CD4-positive, alpha-beta memory T cell (primary cell): ENCODE results near the gene BAZ2A. TPM values are rescaled to one million over a fixed set of nuclear protein-coding genes. Genes with fewer than 3 reads are reported as not detected.
"Not testable (repeated sequence)": the region's sequence is repeated elsewhere in the genome, so short reads cannot be mapped to it uniquely, and the experiment has no call there.

Experiments used
- CTCF ChIA-PET: fragments of 350-600 bp; sonication (Branson Sonifier 250); formaldehyde crosslinking; loops from one replicate; lab custom pipeline; 2021; ENCODE audit warnings: inconsistent platforms; ENCODE audit not compliant: partially characterized antibody; lab: Charles Lee
- POLR2A ChIA-PET: fragments of 350-600 bp; sonication (Branson Sonifier 250); formaldehyde crosslinking; loops from one replicate; lab custom pipeline; 2021; ENCODE audit not compliant: partially characterized antibody; lab: Charles Lee
- DNase-seq, 5 donors: peaks; one replicate each; pipeline versions ENCODE4 v3.0.0 to v3.0.0-alpha.2; 2020 to 2022; ENCODE audit warnings: mixed read lengths in 1 of 5
- H3K27ac ChIP-seq: one replicate; pipeline ENCODE4 v1.7.0; 2013; ENCODE audit warnings: low read depth, low read length
- H3K27me3 ChIP-seq: 2 replicates; pipeline ENCODE4 v1.7.0; 2013; ENCODE audit warnings: mild to moderate bottlenecking, low read length, moderate library complexity; ENCODE audit not compliant: insufficient read depth
- H3K36me3 ChIP-seq: 2 replicates; pipeline ENCODE4 v1.7.0; 2013; ENCODE audit warnings: mild to moderate bottlenecking, low read length, moderate library complexity; ENCODE audit not compliant: insufficient read depth
- H3K4me1 ChIP-seq: 2 replicates; pipeline ENCODE4 v1.7.0; 2013; ENCODE audit warnings: mild to moderate bottlenecking, low read length, moderate library complexity; ENCODE audit not compliant: insufficient read depth
- H3K4me3 ChIP-seq, 2 donors: one replicate each; pipeline ENCODE4 v1.7.0; 2013; ENCODE audit warnings: low read length in 2 of 2, mild to moderate bottlenecking in 1 of 2
- H3K9me3 ChIP-seq, 2 donors: one replicate each; pipeline ENCODE4 v1.7.0; 2013; ENCODE audit warnings: low read length in 2 of 2, control low read depth in 1 of 2; ENCODE audit not compliant: control insufficient read depth in 1 of 2
- H3K27ac Mint-ChIP-seq, 7 donors: one replicate each; pipeline ENCODE4 v1.8.0; 2020 to 2021; ENCODE audit warnings: mixed read lengths in 7 of 7, mild to moderate bottlenecking in 6 of 7, inconsistent platforms in 3 of 7, moderate library complexity in 3 of 7
- H3K27me3 Mint-ChIP-seq, 2 donors: one replicate each; pipeline ENCODE4 v1.8.0; 2020 to 2021; ENCODE audit warnings: mixed read lengths in 2 of 2
- H3K36me3 Mint-ChIP-seq, 2 donors: one replicate each; pipeline ENCODE4 v1.8.0; 2020 to 2021; ENCODE audit warnings: mixed read lengths in 2 of 2, inconsistent platforms in 1 of 2, mild to moderate bottlenecking in 1 of 2
- H3K4me1 Mint-ChIP-seq, 4 donors: one replicate each; pipeline ENCODE4 v1.8.0; 2020 to 2021; ENCODE audit warnings: mixed read lengths in 4 of 4, mild to moderate bottlenecking in 1 of 4
- H3K4me3 Mint-ChIP-seq, 8 donors: one replicate each; pipeline ENCODE4 v1.8.0; 2020 to 2021; ENCODE audit warnings: mixed read lengths in 8 of 8, mild to moderate bottlenecking in 7 of 8, moderate library complexity in 6 of 8, inconsistent platforms in 3 of 8
- H3K9me3 Mint-ChIP-seq, 8 donors: one replicate each; pipeline ENCODE4 v1.8.0; 2020 to 2021; ENCODE audit warnings: mixed read lengths in 8 of 8, mild to moderate bottlenecking in 5 of 8, inconsistent platforms in 3 of 8, moderate library complexity in 1 of 8
- intact Hi-C: fragments of 100-400 bp; cut with micrococcal nuclease; formaldehyde crosslinking; loops from one replicate; pipeline ENCODE4 v1.15.1; 2023
- polyA plus RNA-seq, 2 donors: library from polyadenylated mRNA; unstranded; fragments of 300-500 nt; fragmentation: Illumina TruSeq; gene quantifications; one replicate each; pipeline ENCODE4 v1.2.3, GENCODE V29; 2021
- total RNA-seq, 2 experiments: library from RNA; stranded (reverse); gene quantifications; one replicate each; pipeline ENCODE4 v1.2.3, GENCODE V29; 2021

BAZ2A gene
- total and polyA plus RNA-seq, 4 experiments from 2014 or later = 3.8 to 212 (median 121) TPM

GRCh38 chr12:56648023-56648422 lies 17.9 kb upstream of the BAZ2A start:
- H3K27me3 ChIP-seq, intact Hi-C loops, DNase-seq, H3K27me3 Mint-ChIP-seq, H3K4me3 ChIP-seq, H3K27ac ChIP-seq, H3K9me3 Mint-ChIP-seq, H3K9me3 ChIP-seq: not testable (repeated sequence)
- Mint-ChIP-seq H3K27ac (peak overlapping the region in 3 of 7 donors; percentile 7 to 78 (median 60)), H3K4me1 (peaks cover 18 to 35% (median 24%) of the 10 kb centered on the region in 4 donors), H3K36me3 (peaks cover 16 to 26% of the 10 kb centered on the region in 2 donors), H3K4me3 (peak overlapping the region in 1 of 8 donors; percentile 50)
- peaks cover 25% of the 10 kb centered on the region for H3K4me1 ChIP-seq
- peaks cover 13% of the 10 kb centered on the region for H3K36me3 ChIP-seq
- ChIA-PET POLR2A (interaction anchor here (1.0 to 5.5 kb wide), 4 partner anchors 11 to 463 kb away, joined by 3 to 112 read pairs (median 32); partner anchors contain the start of genes BAZ2A, PTGES3 and STAT6), CTCF (interaction anchor here (1.2 kb wide), 1 partner anchor 10 kb away, joined by 4 read pairs; no protein-coding TSS in a partner anchor)

DNA sequence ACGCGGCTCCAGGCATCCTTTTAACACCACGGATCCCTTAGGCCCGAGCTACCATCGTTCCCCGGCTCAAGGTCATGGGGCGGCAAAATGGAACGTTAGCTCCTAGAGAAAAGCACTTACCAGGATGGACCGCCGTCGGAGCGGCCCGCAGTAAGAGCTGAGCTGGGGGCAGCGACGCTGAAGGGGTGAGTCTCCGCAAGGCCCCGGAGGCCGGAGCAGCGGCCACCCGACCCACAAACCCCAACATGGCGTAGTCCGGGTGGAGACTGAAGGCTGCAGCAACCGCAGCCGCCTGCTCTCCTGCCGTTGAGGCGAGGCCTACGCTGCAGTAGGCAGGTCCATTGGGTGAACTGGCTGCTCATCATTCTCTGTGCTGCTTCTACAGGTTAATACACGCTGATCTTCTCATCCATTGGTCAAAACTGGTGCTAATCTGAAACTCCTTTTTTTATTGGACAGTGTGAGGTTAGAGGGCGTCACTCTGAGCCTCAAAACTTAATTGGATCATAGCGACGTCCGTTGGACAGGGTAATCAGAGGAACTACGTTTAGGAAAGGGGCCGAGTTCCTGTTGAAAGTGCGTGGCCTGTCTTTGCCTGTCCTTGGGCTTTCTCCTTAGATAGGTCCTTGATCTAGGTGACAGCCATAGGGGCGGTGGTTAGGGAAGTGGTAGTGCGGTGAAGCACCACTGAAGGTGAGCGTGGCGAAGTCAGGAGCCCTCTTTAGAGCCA lies 15.8 kb upstream of the BAZ2A start, which contains the start of gene ATP5F1B:
Gene ATP5F1B, minus strand, starts transcription at position 268 of the 730 bp plus-strand sequence. Its CDS starts 21 bp downstream, at position 247.
- ChIA-PET CTCF (interaction anchor here (0.7 to 3.4 kb wide), 7 partner anchors 10 to 124 kb away, joined by 3 to 38 read pairs (median 3); partner anchors contain the start of genes PTGES3 and RBMS2), POLR2A (interaction anchor here (0.6 to 5.5 kb wide), 22 partner anchors 10 to 1095 kb away, joined by 3 to 117 read pairs (median 4); partner anchors contain the start of genes BAZ2A, GLS2, NACA and PA2G4)
- H3K4me3 Mint-ChIP-seq = peak within 1 kb of the TSS; percentile 68 to 99 (median 97)
- peaks cover 29% of the 10 kb centered on the region for H3K36me3 ChIP-seq
- peaks cover 21 to 40% of the 10 kb centered on the region in 2 donors for H3K36me3 Mint-ChIP-seq
- peak within 1 kb of the TSS; percentile 95 to 99 for H3K4me3 ChIP-seq
- peaks cover 33% of the 10 kb centered on the region for H3K4me1 ChIP-seq
- H3K4me1 Mint-ChIP-seq = peaks cover 18 to 43% (median 30%) of the 10 kb centered on the region in 4 donors
- no peaks in the 10 kb centered on the region for H3K9me3 ChIP-seq
- intact Hi-C loops = loop anchor here (1.0 kb wide), 4 partner anchors 10 to 79 kb away; partner anchors contain the start of genes NACA and PTGES3
- H3K9me3 Mint-ChIP-seq = no peaks in the 10 kb centered on the region
- peak; percentile 91 to 97 (median 96) for DNase-seq
- H3K27ac Mint-ChIP-seq = peak within 1 kb of the TSS; percentile 78 to 99 (median 98)
- H3K27me3 Mint-ChIP-seq = no peaks in the 10 kb centered on the region
- no peaks in the 10 kb centered on the region for H3K27me3 ChIP-seq
- peak within 1 kb of the TSS; percentile 91 for H3K27ac ChIP-seq

- Histone ChIP-seq H3K4me3 (peak overlapping the region; percentile 95 to 99), H3K4me1 (peaks cover 33% of the 10 kb centered on the region), H3K36me3 (peaks cover 33% of the 10 kb centered on the region), H3K27me3 (no peaks in the 10 kb centered on the region), H3K27ac (peak overlapping the region; percentile 91), H3K9me3 (no peaks in the 10 kb centered on the region)
- POLR2A ChIA-PET = interaction anchor here (0.6 to 5.5 kb wide), 17 partner anchors 11 to 672 kb away, joined by 3 to 117 read pairs (median 5); partner anchors contain the start of genes BAZ2A, NACA, PA2G4 and PTGES3
- Mint-ChIP-seq H3K27ac (peak overlapping the region; percentile 78 to 99 (median 98)), H3K4me1 (peaks cover 18 to 43% (median 30%) of the 10 kb centered on the region in 4 donors), H3K36me3 (peaks cover 25 to 45% of the 10 kb centered on the region in 2 donors), H3K27me3 (no peaks in the 10 kb centered on the region), H3K4me3 (peak overlapping the region; percentile 68 to 99 (median 97)), H3K9me3 (no peaks in the 10 kb centered on the region)
- CTCF ChIA-PET = interaction anchor here (0.7 to 3.4 kb wide), 5 partner anchors 9 to 124 kb away, joined by 3 to 38 read pairs (median 8); partner anchors contain the start of gene RBMS2
- no peak for DNase-seq
- intact Hi-C loops = no loop called here
Measured at GRCh38 chr12:56645201-56645716, 15.1 kb upstream of the BAZ2A start.

GRCh38 chr12:56644654-56645053 lies 14.5 kb upstream of the BAZ2A start:
- peak overlapping the region; percentile 78 to 99 (median 98) for H3K27ac Mint-ChIP-seq
- Histone ChIP-seq H3K27me3 (no peaks in the 10 kb centered on the region), H3K27ac (peak overlapping the region; percentile 91), H3K36me3 (peaks cover 40% of the 10 kb centered on the region), H3K9me3 (no peaks in the 10 kb centered on the region), H3K4me3 (peak overlapping the region; percentile 95 to 99), H3K4me1 (peaks cover 33% of the 10 kb centered on the region)
- H3K36me3 Mint-ChIP-seq = peaks cover 29 to 50% of the 10 kb centered on the region in 2 donors
- H3K4me1 Mint-ChIP-seq = peaks cover 22 to 47% (median 34%) of the 10 kb centered on the region in 4 donors
- no peaks in the 10 kb centered on the region for H3K9me3 Mint-ChIP-seq
- ChIA-PET CTCF (interaction anchor here (1.5 to 3.4 kb wide), 2 partner anchors 9 to 16 kb away, joined by 8 to 38 read pairs; no protein-coding TSS in a partner anchor), POLR2A (interaction anchor here (2.4 to 5.5 kb wide), 7 partner anchors 10 to 527 kb away, joined by 5 to 117 read pairs (median 32); partner anchors contain the start of genes BAZ2A, NACA, PTGES3 and ZC3H10)
- H3K4me3 Mint-ChIP-seq = peak overlapping the region; percentile 68 to 99 (median 97)
- no peaks in the 10 kb centered on the region for H3K27me3 Mint-ChIP-seq
- intact Hi-C loops = no loop called here
- no peak for DNase-seq

- no peak overlapping the region for H3K27ac Mint-ChIP-seq
- no peaks in the 10 kb centered on the region for H3K27me3 Mint-ChIP-seq
- ChIA-PET CTCF (no interaction called here), POLR2A (interaction anchor here (1.6 to 3.9 kb wide), 2 partner anchors 12 to 46 kb away, joined by 4 to 19 read pairs; partner anchors contain the start of gene BAZ2A)
- H3K36me3 Mint-ChIP-seq = peaks cover 47 to 75% of the 10 kb centered on the region in 2 donors
- Histone ChIP-seq H3K9me3 (no peaks in the 10 kb centered on the region), H3K27me3 (no peaks in the 10 kb centered on the region), H3K36me3 (peaks cover 60% of the 10 kb centered on the region), H3K4me3 (no peak overlapping the region), H3K27ac (no peak overlapping the region), H3K4me1 (peaks cover 38% of the 10 kb centered on the region)
- no peak for DNase-seq
- H3K4me3 Mint-ChIP-seq = no peak overlapping the region
- intact Hi-C loops = no loop called here
- no peaks in the 10 kb centered on the region for H3K9me3 Mint-ChIP-seq
- H3K4me1 Mint-ChIP-seq = peaks cover 27 to 53% (median 39%) of the 10 kb centered on the region in 4 donors
Measured at GRCh38 chr12:56641219-56641618, 11.1 kb upstream of the BAZ2A start.

DNA sequence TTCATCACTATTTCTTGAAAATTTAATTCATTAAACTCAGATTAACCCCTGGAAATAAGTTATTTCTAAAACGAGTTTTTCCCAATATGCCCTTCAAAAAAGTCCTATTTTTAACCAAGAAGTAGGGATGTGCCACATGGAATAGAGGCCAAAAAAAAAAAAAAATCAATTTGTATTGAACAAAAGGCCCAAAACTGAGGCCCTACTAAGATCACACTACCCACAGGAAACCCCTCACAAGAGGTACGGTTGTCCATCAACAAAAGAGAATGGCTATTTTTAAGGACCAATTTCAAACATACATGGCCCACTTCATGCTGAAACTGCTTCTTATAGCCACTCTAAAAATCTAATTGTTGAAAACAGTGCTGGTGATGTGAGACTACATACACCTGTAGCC lies 7.5 kb upstream of the BAZ2A start:
- peaks cover 41% of the 10 kb centered on the region for H3K4me1 ChIP-seq

More for the DNA sequence above, 7.5 kb upstream of the BAZ2A start:
- no peaks in the 10 kb centered on the region for H3K27me3 ChIP-seq
- Mint-ChIP-seq H3K27ac (peak overlapping the region; percentile 52 to 99 (median 94)), H3K4me1 (peaks cover 28 to 58% (median 45%) of the 10 kb centered on the region in 4 donors), H3K27me3 (no peaks in the 10 kb centered on the region), H3K9me3 (no peaks in the 10 kb centered on the region), H3K4me3 (peak overlapping the region in 1 of 8 donors; percentile 16), H3K36me3 (peaks cover 33 to 53% of the 10 kb centered on the region in 2 donors)
- intact Hi-C loops = loop anchor here (2.0 to 10.0 kb wide), 7 partner anchors 47 to 813 kb away; partner anchors contain the start of genes DNAJC14, NAB2, NACA and PRIM1
- CTCF ChIA-PET = interaction anchor here (1.6 to 1.9 kb wide), 2 partner anchors 10 to 124 kb away, joined by 4 to 8 read pairs; no protein-coding TSS in a partner anchor
- H3K36me3 ChIP-seq = peaks cover 42% of the 10 kb centered on the region
- no peaks in the 10 kb centered on the region for H3K9me3 ChIP-seq
- H3K27ac ChIP-seq = peak overlapping the region; percentile 81
- POLR2A ChIA-PET = interaction anchor here (1.4 to 6.2 kb wide), 3 partner anchors 8 to 88 kb away, joined by 4 to 117 read pairs (median 19); partner anchors contain the start of genes ATP5F1B, BAZ2A and NACA
- no peak for DNase-seq
- no peak overlapping the region for H3K4me3 ChIP-seq
